GM10266 (cell line): Measurements from ENCODE around the gene C6orf47.

Experiments
- DNase-seq: peaks from one replicate; pipeline ENCODE4 v3.0.0; 2012; ENCODE audit errors: extremely low spot score
- TF ChIP-seq, protein P1 (sequence below): IDR thresholded peaks from 2 replicates; pipeline ENCODE4 v1.5.1; 2012; ENCODE audit warnings: mild to moderate bottlenecking, low read depth; ENCODE audit not compliant: control insufficient read depth, insufficient read depth; ENCODE audit errors: missing control alignments

C6orf47 gene

DNA sequence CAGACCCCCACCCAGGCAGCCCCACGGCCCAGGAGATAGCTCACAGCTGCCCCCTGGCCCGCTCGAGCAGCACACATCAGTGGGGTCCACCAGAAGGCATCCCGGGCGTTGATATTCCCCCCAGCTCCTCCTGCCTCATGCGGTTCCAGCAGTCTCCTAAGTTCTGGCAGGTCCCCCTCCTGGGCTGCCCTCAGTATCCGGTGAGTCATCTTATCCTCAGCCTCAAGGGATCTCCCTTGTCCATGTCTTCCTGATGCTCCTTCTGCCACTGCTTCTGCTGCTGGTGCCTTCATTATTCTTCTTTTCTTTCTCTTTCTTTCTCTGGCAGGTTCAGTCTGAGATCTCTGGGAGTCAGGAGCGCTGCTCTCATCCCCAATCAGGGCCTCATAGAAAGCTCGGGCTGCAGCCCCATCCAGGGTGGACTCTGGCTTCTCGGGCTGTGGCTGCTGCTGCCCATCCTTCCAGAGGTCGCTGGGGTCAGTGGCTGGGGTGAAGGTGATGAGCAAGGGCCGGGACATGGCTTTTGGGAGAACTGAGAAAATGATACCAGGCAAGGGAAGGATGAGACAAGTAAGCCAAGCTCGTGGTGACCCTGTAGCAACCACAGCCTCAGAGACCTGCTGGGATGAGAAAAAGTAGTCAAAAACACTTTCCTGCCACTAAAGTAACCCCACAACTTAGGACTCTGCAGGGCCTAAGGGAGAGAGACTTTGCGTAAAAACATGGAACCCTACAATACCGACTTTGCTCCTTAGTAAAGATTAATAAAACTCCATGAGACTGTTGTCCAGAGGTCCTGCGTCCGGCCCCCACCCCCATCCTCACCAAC is 3.6 kb upstream of the C6orf47 start:
- DNase-seq = no peak
- TF ChIP-seq, protein P1, sequence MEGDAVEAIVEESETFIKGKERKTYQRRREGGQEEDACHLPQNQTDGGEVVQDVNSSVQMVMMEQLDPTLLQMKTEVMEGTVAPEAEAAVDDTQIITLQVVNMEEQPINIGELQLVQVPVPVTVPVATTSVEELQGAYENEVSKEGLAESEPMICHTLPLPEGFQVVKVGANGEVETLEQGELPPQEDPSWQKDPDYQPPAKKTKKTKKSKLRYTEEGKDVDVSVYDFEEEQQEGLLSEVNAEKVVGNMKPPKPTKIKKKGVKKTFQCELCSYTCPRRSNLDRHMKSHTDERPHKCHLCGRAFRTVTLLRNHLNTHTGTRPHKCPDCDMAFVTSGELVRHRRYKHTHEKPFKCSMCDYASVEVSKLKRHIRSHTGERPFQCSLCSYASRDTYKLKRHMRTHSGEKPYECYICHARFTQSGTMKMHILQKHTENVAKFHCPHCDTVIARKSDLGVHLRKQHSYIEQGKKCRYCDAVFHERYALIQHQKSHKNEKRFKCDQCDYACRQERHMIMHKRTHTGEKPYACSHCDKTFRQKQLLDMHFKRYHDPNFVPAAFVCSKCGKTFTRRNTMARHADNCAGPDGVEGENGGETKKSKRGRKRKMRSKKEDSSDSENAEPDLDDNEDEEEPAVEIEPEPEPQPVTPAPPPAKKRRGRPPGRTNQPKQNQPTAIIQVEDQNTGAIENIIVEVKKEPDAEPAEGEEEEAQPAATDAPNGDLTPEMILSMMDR = no peak

DNA sequence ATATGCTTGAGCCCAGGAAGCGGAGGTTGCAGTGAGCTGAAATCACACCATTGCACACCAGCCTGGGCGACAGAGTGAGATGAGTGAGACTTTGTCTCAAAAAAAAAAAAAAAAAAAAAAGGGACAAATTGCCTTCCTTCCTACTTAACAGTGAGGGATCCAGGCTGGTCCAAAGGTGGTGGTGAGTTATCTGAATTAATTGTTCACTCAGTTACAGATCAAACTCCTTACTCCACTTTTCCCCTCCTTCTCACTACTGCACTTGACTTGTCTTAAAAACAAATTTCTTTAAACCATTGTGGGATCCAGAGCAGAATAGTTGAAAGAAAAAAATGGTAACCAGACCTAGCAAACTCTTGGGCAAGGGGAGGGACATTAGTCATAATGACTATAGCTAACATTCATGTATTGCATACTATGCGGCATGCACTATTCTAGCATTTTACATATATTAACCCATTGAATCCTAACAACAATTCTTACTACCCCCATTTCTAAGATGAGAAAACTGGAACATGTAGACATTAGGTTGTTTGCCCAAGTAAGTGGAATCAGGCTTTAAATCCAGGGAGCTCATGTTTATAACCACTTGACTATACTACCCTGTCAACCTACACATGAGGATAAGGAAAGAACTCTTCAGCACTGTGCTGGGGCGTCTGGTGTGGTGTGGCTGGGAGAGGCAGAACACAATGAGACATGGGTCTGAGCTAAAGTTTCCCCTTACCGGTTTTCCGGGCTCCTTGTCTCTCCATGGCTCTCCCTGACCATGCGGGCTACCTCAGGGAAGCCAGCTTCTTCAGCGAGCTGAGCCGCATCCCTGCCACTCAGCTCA is 2.8 kb upstream of the C6orf47 start:
- TF ChIP-seq, protein P1 = no peak
- DNase-seq = no peak

DNA sequence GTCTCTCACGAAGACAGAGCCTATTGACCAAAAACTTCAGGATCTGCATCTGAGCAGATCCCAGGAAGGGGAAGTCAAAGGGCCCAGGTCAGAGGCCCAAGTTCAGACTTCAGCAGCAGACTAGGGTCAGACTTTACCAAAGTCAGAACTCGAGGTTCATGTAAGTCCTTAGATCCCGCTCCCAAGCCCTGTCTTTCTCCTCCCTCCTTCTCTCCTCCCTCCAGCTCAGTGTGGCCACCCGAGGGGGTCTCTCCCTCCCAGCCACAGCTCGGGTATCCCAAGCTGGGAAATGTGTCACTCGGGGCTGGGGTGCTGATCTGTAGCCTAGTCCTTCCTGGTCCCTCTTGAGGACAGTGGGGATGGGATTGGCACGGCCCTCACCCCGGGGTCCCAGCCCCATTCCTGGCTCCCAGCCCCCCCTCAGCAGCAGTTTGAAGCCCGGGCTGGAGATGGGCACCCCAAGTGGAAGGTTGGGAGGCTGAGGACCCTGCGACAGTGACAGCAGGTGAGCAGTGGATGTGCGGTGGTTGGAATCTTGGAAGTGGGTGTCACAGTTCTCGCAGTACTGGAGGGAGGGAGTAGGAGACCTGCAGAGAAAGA is 1.6 kb upstream of the C6orf47 start:
- TF ChIP-seq, protein P1 = no peak
- DNase-seq = no peak

DNA sequence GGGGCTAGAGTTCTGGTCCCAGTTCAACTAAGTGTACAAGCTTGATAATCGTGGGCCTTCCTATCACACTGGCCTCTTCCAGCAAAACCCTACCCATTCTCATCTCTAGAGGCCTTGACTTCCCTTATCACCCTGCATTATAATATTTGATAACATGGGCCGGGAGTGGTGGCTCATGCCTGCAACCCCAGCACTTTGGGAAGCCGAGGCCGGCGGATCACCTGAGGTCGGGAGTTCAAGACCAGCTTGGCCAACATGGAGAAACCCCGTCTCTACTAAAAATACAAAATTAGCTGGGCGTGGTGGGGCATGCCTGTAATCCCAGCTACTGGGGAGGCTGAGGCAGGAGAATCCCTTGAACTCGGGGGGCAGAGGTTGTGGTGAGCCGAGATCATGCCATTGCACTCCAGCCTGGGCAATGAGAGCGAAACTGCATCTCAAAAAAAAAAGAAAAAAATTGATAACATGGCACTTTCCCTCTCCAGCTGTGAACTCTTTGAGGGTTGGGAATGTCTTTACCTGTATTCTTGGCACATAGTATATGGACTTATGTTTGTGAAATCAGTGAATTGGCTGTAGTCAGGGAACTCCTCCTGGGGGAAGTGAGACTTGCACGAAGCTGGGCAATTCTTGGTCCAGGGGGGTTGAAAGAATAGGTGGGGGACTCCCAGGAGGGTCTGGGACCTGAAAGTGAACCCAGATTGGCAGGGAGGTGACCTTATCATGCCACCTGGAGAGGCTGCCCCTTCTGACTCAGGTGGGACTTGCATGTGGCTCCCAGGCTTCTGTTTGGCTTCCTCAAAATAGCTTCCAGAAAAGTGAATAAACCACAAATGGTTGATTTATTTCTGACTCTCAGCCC is 915 bp upstream of the C6orf47 start:
- no peak for DNase-seq
- TF ChIP-seq, protein P1 = no peak

DNA sequence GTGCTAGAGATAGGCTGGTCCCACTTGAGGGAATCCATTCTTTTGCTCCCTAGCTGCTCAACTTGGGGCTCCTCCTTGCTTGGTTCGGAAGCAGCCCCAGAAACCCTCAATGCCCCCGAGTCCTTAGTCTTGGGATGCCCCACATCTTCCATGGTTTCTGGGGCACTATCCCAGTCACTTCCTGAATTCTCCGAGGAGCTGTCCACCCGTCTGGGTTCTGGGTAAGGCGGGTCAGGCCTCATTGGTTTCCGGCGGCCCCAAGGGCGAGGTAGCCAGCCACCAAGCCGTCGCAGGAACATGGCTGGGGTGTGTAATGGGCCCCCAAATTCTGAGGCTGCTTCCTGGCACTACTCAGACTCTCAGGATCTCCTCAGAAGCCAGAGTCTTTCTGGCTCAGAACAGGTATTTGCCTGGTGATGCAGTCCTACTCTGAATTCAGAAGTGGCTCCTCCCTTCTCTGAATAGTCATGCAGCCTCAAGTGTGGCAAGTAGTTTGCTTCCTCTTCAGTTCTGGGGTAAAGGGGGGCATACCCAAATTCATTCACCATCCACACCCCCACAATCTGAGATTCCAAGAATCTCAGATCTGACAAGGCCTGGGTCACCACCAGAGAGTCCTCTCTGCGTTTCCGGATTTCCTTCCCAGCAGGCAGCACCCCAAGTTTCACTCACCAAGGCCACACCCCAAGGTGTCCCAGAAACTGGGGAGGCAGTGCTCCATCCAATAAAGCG is 763 bp downstream of the C6orf47 start:
- TF ChIP-seq, protein P1 = no peak
- no peak for DNase-seq

DNA sequence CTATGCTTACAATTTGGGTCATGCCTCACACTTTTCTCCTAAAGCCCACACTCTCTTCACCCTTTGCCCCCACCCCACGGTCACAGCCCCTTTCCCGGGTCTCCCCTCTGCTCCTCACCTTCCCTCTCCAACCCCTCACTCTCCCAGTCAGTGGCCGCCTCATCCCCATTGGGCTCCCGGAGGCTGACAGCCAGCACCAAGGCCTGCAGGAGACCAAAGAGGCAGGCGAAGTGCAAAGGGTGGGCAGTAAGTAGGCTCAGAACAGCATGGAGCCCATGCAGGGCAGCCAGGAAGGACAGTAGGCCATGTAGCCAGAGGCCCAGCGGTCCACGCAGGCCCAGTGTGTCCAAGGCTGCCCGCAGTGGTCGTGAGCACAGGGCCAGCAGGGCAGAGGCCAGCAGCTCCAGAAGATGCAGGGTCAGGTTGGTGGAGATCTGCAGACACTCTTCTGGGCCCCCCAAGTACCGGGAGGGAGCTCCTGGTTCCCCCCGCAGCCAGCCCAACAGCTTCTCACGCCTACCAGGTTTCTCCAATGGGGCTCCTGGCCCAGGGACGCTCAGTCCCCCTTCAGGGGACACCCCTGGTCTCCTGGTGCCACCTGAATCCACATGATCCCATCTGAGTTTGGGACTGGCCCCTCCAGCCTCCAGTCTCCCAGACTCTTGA is 1.5 kb downstream of the C6orf47 start:
- TF ChIP-seq, protein P1 = no peak
- no peak for DNase-seq
